LNCaP clone FGC (cell line): ENCODE measurements around the gene DIRAS3.

Experiments
- DNase-seq: peaks from one replicate; pipeline ENCODE4 v3.0.0-alpha.2; 2011; ENCODE audit warnings: low read depth
- H3K4me3 ChIP-seq: 2 replicates; pipeline ENCODE4 v1.5.1; 2011; ENCODE audit warnings: mild to moderate bottlenecking, low read depth, low read length, control low read depth
- CTCF ChIP-seq: IDR thresholded peaks from 2 replicates; pipeline ENCODE4 v1.5.1; 2012; ENCODE audit warnings: mild to moderate bottlenecking; ENCODE audit not compliant: control insufficient read depth, insufficient read depth; ENCODE audit errors: extremely low read depth

DIRAS3 gene

DNA sequence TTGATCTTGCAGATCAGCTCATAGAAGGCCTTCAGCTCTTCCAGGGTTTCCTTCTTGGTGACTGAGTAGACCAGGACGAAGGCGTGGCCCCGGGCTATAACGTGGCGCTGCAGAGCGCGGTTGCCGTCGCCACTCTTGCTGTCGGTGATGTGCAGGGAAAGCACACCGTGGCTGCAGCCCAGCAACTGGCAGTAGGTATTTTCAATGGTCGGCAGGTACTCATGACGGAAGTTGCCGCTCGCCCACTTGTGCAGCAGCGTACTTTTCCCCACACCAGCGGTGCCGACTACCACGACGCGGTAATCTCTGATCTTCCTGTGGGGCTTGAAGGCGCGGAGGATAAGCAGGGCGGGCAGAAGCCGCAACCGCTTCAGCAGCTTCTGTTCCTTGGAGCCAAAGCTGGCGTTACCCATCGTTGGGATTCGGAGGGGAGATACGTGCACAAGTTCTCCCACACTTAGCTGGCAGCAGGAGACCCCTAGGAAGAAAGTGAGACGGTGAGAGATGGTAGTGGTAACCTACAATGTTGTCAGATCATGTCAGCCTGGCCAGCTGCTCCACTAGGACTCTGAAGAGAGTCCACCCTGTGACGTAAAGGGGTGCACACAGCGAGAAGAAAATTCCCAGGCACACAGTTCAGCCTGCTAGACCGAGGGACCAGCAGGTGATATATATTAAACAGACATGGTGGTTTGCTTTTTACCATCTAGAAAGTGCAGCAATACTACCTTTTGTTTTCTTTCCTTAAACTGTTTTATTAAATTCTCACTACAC is 3.4 kb downstream of the DIRAS3 start:
- DNase-seq: no peak
- H3K4me3 ChIP-seq: no peak overlapping the region
- no peak for TF ChIP-seq CTCF

- no peak for TF ChIP-seq CTCF
- no peak overlapping the region for H3K4me3 ChIP-seq
- DNase-seq: no peak
Observed at GRCh38 chr1:68046423-68046822, 4.0 kb downstream of the DIRAS3 start.

- TF ChIP-seq CTCF: no peak
- no peak overlapping the region for H3K4me3 ChIP-seq
- DNase-seq: no peak
Observed at GRCh38 chr1:68045511-68046180, 4.8 kb downstream of the DIRAS3 start.

- no peak overlapping the region for H3K4me3 ChIP-seq
- DNase-seq: no peak
- no peak for TF ChIP-seq CTCF
Observed at GRCh38 chr1:68043443-68044090, 6.9 kb downstream of the DIRAS3 start.

DNA sequence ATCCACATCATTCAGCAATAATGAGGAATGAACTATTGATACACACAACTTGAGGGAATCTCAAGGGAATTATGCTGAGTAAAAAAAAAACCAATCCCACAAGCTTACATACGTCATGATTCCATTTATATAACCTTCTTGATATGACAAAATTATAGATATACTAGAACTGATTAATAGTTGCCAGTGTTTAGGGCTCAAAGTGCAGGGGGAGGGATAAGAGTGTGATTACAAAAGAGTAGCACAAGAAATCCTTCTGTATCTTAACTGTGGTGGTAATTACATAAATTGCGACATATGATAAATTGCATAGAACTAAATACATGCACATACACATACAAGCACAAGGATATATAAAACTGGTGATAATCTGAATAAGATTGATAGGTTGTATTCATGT is 13.5 kb downstream of the DIRAS3 start:
- DNase-seq: no peak
- TF ChIP-seq CTCF: no peak

DNA sequence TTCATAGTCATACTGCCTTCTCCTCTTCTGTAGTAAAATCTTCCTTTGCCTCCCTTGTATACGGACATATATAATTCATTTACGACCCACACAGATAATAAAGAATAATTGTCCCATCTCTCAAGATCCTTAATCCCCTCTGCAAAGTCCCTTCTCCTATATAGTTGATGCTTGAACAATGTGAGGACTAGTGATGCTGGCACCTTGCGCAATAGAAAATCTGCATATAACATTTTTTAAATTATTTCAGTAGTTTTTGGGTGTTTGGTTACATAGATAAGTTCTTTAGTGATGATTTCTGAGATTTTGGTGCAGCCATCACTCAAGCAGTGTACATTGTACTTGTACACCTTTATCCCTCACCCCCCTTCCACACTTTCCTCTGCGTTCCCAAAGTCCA is 21.0 kb downstream of the DIRAS3 start:
- no peak overlapping the region for H3K4me3 ChIP-seq
- TF ChIP-seq CTCF: no peak
- no peak for DNase-seq

More for the DNA sequence above, 13.5 kb downstream of the DIRAS3 start:
- H3K4me3 ChIP-seq: no peak overlapping the region
